Measurements from ENCODE around the gene ABHD10. TPM values are rescaled to one million over a fixed set of nuclear protein-coding genes. Genes with fewer than 3 reads are reported as not detected.

Gene ABHD10
- 15.5 to 19.1 TPM (median 18.2 TPM) in 5 replicates for total RNA-seq (2022; extraction: Qiagen RNA extraction)

DNA sequence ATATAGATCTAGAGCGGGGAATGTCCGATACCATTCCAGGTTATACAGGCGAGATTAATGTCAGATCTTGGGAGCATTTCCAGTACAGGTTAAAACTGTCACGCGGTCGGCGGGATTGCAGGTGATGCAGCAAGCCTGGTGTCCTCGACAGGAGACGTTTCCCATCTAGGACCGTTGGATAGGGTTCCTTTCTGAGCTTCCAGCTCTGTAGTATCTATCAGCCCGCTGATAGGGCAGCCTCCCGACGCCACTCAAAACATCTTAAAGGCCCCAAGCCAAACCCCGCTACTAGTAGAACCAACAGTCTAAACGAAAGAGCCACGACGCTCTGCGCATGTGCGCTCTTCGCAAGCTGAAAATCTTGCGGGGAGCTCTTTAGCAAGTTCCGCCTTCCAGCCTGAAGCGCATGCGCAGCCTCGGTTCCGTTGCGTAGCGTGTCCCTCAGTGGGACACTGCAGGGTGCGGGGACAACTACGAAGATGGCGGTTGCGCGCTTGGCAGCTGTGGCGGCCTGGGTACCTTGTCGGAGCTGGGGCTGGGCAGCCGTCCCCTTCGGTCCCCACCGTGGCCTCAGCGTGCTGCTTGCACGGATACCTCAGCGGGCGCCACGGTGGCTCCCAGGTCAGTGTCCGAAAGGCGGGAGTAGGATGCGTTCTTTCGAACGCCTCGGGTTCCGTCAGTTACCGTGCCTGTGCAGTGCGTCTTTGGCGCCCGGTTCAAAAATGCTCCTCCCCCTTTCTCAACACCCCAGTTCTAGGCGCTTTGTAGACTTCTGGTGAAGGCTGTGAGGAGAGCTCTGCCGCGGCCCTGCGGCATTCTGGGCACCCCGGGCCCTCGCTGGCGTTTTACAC is at the start of gene ABHD10:
Gene ABHD10, plus strand, starts transcription at position 444 of the 851 bp plus-strand sequence. Its CDS starts 36 bp downstream, at position 480.

DNA sequence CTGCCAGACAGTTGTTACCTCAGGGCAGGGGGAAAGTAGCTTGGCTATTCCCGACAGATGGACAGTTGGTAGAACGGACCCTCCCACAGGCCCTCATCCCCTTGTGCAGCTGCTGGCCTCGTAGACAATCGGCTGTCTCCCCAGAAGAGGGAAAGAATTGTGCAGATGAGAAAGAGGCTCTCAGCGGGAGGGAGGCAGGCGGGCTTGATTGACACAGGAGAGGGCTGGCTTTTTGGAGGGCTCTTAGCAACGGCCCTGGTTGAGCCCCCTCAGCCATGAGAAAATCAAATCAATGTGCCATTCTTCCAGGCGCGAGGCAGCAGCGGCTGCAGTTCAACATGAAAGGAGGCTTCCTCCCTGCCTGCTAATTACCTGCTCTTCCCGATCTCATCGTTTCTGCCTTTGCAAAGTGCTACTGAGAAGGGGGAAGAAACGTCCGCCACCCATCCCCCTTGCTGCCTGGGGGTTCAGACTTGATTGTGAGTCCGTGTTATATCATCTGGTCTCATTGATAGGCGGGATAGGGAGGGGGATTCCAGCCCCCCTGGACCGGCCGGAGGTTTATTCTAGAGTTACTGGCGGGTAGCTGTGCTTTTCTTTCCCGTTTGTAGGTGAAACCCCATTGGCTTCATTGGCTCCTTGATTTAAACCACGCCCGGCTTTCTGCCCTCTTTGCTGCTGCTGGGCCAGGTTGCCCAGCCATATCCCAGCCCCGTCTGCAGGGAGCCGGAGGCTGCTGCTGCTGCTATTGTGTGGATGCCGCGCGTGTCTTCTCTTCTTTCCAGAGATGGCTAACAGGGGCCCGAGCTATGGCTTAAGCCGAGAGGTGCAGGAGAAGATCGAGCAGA is 20.0 kb downstream of the ABHD10 start, which contains the start of gene TAGLN3:
Gene TAGLN3, plus strand, starts transcription at position 287 of the 848 bp plus-strand sequence. Its CDS starts 501 bp downstream, at position 788.

DNA sequence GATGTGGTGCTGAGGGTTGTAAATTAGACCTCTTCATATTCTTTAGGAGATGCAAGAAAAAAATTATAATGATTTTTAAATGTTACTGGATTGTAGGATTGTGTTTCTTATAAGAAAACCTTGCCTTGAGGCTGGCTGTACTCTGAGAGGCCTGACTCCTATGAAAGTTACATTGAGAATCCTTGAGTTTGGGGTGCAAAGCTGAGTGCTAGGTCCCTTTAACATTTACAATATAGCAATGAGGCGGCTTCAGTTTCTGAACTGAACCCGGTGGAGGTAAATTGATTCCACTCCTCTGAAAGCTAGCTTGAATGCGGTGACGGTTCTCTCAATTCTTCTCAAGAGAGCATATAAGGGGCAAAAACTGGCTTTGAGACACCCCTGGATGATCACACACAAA is 55.6 kb downstream of the ABHD10 start, which contains the start of gene TMPRSS7:
Gene TMPRSS7, plus strand, starts transcription at position 301 of the 400 bp plus-strand sequence. CDS start 110 bp downstream, outside the sequence.

Other genes starting within 250 kb of the ABHD10 start
- gene PHLDB2, start 119.8 kb upstream of the ABHD10 start, total RNA-seq (2022; extraction: Qiagen RNA extraction), result 14.3 to 21.9 TPM (median 20.7 TPM) in 5 replicates
- not detected in 5 replicates for gene TAGLN3, start 19.9 kb downstream of the ABHD10 start, total RNA-seq (2022; extraction: Qiagen RNA extraction)
- 0.08 to 0.14 TPM (median 0.10 TPM) in 4 of 5 replicates, not detected in the other for gene TMPRSS7, start 55.7 kb downstream of the ABHD10 start, total RNA-seq (2022; extraction: Qiagen RNA extraction)
- 11.1 to 14.1 TPM (median 12.4 TPM) in 5 replicates for gene C3orf52, start 107.4 kb downstream of the ABHD10 start, total RNA-seq (2022; extraction: Qiagen RNA extraction)
- not detected in 5 replicates for gene GCSAM, start 154.2 kb downstream of the ABHD10 start, total RNA-seq (2022; extraction: Qiagen RNA extraction)